Sigmoid colon (tissue), 7 donors: ENCODE data around the gene SAA4. TPM values are rescaled to one million over a fixed set of nuclear protein-coding genes. Genes with fewer than 3 reads are reported as not detected.
"Not testable (repeated sequence)": the region's sequence is repeated elsewhere in the genome, so short reads cannot be mapped to it uniquely, and the experiment has no call there.

Source experiments
- DNase-seq: peaks from one replicate; pipeline ENCODE4 v3.0.0-alpha.2; 2019
- H3K27ac ChIP-seq, 4 donors: fragments of 200-600 bp; sonication (generic); one replicate each; pipeline ENCODE4 v1.5.1; 2016 to 2019; ENCODE audit warnings: mild to moderate bottlenecking in 1 of 4
- H3K27me3 ChIP-seq, 3 donors: fragments of 200-600 bp; sonication (generic); one replicate each; pipeline ENCODE4 v1.5.1; 2019; ENCODE audit warnings: mild to moderate bottlenecking in 1 of 3
- H3K36me3 ChIP-seq, 4 donors: fragments of 200-600 bp; sonication (generic); one replicate each; pipeline ENCODE4 v1.5.1; 2016 to 2019
- H3K4me1 ChIP-seq, 4 donors: fragments of 200-600 bp; sonication (generic); one replicate each; pipeline ENCODE4 v1.5.1; 2017 to 2019
- H3K4me3 ChIP-seq, 4 donors: fragments of 200-600 bp; sonication (generic); one replicate each; pipeline ENCODE4 v1.5.1; 2017 to 2019; ENCODE audit warnings: mild to moderate bottlenecking in 2 of 4, moderate library complexity in 1 of 4
- H3K9me3 ChIP-seq, 4 donors: fragments of 200-600 bp in 3 of 4; sonication (generic) in 3 of 4; one replicate each; pipeline versions ENCODE4 v1.5.1 to v1.6.1; 2013 to 2019
- EP300 ChIP-seq, 4 donors: sonication (generic); formaldehyde crosslinking; IDR thresholded peaks; one replicate each; pipeline ENCODE4 v1.6.1; 2017; ENCODE audit warnings: antibody characterized with exemption in 4 of 4
- POLR2A ChIP-seq, 2 donors: fragments of 450-650 bp; IDR thresholded peaks; one replicate each; pipeline ENCODE4 v1.6.1; 2016; ENCODE audit warnings: antibody characterized with exemption in 2 of 2, mild to moderate bottlenecking in 2 of 2, moderate library complexity in 2 of 2
- POLR2AphosphoS5 ChIP-seq, 4 donors: sonication (generic); formaldehyde crosslinking; IDR thresholded peaks; one replicate each; pipeline ENCODE4 v1.6.1; 2017; ENCODE audit warnings: antibody characterized with exemption in 4 of 4
- WGBS, 2 donors: extraction: QIAGEN DNeasy Blood & Tissue Kit; methylation state at CpG; one replicate each; pipeline ENCODE4 v1.1.7; 2013; 5-methylcytosine and 5-hydroxymethylcytosine counted together
- intact Hi-C: fragments of 100-400 bp; cut with DNase I; formaldehyde crosslinking; loops from one replicate; pipeline ENCODE4 v1.15.1; 2023
- polyA plus RNA-seq, 3 donors: library from polyadenylated mRNA; stranded (reverse); fragments of 200-250 nt; gene quantifications; one replicate each; pipeline ENCODE4 v1.2.3, GENCODE V29; 2013
- small RNA-seq, 3 donors: library from RNA; depleted of rRNA; stranded (forward); fragments of <200 nt; gene quantifications; one replicate each; pipeline ENCODE3, GENCODE V24; 2016
- total RNA-seq, 4 donors: library from RNA; depleted of rRNA; stranded (reverse); fragments of >200 nt; gene quantifications; one replicate each; pipeline ENCODE4 v1.1.0, GENCODE V29; 2016
- TF ChIP-seq, protein P1 (sequence below), 4 experiments: fragments of 450-650 bp in 3 of 4; fragments of 200-600 bp in 1 of 4; IDR thresholded peaks; one replicate each; pipeline ENCODE4 v1.5.1; 2016 to 2019; ENCODE audit warnings: antibody characterized with exemption in 4 of 4, mild to moderate bottlenecking in 3 of 4, moderate library complexity in 2 of 4
- donor health status: healthy with polysubstance abuse.
- donor health status: Bipolar disorder and iron deficiency.
- donor health status: healthy.

Gene SAA4
- total and polyA plus RNA-seq, 7 donors: 0.93 TPM; not detected in 6

DNA sequence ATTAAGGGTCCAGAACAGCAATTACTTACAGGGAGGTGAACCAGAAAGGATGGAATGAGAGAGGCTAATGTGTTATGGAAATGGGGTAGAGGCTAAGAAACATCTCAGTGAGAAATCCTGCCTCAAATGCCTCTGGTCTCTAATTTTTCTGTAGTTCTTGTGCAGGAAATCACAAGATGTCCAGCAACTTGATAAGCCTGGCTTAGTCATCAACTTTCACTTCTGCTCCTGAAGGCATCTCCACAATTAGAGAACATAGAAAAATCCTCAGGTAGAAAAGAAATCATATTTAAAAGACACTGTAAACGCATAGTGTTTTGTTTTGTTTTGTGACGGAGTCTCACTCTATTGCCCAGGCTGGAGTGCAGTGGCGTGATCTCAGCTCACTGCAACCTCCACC, 45.2 kb downstream of the SAA4 start:
- Histone ChIP-seq H3K36me3 (no peaks in the 10 kb centered on the region), H3K27ac (no peak overlapping the region), H3K4me1 (no peaks in the 10 kb centered on the region), H3K27me3 (no peaks in the 10 kb centered on the region), H3K9me3 (no peaks in the 10 kb centered on the region), H3K4me3 (no peak overlapping the region)
- no peak for DNase-seq
- TF ChIP-seq POLR2AphosphoS5 (IDR thresholded peaks at IDR 0.05) (no peak), EP300 (IDR thresholded peaks at IDR 0.05) (no peak), POLR2A (IDR thresholded peaks at IDR 0.05) (no peak)
- TF ChIP-seq, protein P1, sequence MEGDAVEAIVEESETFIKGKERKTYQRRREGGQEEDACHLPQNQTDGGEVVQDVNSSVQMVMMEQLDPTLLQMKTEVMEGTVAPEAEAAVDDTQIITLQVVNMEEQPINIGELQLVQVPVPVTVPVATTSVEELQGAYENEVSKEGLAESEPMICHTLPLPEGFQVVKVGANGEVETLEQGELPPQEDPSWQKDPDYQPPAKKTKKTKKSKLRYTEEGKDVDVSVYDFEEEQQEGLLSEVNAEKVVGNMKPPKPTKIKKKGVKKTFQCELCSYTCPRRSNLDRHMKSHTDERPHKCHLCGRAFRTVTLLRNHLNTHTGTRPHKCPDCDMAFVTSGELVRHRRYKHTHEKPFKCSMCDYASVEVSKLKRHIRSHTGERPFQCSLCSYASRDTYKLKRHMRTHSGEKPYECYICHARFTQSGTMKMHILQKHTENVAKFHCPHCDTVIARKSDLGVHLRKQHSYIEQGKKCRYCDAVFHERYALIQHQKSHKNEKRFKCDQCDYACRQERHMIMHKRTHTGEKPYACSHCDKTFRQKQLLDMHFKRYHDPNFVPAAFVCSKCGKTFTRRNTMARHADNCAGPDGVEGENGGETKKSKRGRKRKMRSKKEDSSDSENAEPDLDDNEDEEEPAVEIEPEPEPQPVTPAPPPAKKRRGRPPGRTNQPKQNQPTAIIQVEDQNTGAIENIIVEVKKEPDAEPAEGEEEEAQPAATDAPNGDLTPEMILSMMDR (IDR thresholded peaks at IDR 0.05): no peak
- WGBS, 2 donors: 92 to 93% methylated on average over 3 of the region's 3 CpGs
- intact Hi-C loops: no loop called here

DNA sequence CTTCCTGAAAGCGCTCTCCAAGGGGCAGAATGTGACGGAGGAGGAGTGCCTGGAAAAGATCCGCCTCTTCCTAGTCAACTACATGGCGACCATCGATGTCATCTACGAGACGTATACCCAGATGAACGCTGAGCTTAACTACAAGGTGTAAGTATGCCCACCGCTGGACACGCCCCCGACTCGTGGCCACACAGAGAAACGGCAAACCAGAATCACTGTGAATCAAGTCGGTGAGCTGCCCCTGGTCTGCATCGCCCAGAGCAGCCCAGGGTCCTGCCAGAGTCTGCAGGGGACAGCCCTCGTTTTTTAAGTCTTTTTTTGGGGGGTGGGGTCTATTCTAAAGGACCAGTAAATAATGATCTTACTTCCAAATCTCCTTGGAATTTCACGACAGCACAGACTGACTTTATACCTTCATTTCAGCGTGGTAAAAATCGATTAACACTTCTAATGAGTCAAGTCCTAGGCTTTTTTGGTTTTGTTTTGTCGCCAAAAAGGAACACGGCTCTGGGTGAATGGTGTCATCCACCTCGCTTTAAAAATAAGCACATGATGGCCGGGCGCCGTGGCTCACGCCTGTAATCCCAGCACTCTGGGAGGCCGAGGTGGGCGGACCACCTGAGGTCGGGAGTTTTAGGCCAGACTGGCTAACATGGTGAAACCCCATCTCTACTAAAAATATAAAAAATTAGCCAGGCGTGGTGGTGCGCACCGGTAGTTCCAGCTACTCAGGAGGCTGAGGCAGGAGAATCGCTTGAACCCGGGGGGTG, 46.9 kb downstream of the SAA4 start:
- intact Hi-C loops, H3K4me3 ChIP-seq, H3K27ac ChIP-seq, H3K4me1 ChIP-seq, DNase-seq, H3K27me3 ChIP-seq, H3K9me3 ChIP-seq, H3K36me3 ChIP-seq: not testable (repeated sequence)
- 92 to 93% methylated on average over 34 of the region's 34 CpGs for WGBS, 2 donors

DNA sequence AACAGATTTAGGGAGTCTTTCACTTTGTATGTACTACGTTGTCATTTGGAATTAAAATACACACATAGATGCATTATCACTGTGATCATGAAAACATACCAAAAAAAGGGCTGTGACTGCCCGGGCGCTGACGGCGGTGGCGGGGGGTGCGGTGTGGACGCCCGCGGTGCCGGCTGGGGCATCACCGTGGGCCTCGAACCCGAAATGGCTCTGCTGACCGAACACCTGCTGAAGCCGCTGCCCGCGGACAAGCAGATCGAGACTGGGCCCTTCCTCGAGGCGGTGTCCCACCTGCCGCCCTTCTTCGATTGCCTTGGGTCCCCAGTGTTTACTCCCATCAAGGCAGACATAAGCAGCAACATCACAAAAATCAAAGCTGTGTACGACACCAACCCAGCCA, 47.8 kb downstream of the SAA4 start:
- intact Hi-C loops: no loop called here

More for the DNA sequence above, 47.8 kb downstream of the SAA4 start:
- H3K9me3 ChIP-seq: no peaks in the 10 kb centered on the region
- H3K36me3 ChIP-seq: no peaks in the 10 kb centered on the region
- 95 to 97% methylated on average over 24 of the region's 24 CpGs for WGBS, 2 donors
- no peak overlapping the region for H3K27ac ChIP-seq
- H3K4me1 ChIP-seq: no peaks in the 10 kb centered on the region
- no peak overlapping the region for H3K4me3 ChIP-seq
- DNase-seq: no peak
- no peaks in the 10 kb centered on the region for H3K27me3 ChIP-seq
- TF ChIP-seq EP300 (IDR thresholded peaks at IDR 0.05) (no peak), POLR2A (IDR thresholded peaks at IDR 0.05) (no peak), POLR2AphosphoS5 (IDR thresholded peaks at IDR 0.05) (no peak)
- TF ChIP-seq, protein P1 (IDR thresholded peaks at IDR 0.05): no peak

Small RNAs within 50 kb of the gene (small RNA-seq; reads per million reads assigned to genes)
- gene RNA5SP333: 0 reads per million in 3 donors
- gene RNA5SP334: 0 reads per million in 3 donors

Other genes with a start within 250 kb of the SAA4 start
- 10 to 100 TPM; 28.8 to 50.4 (median 44.6) TPM for gene SERGEF, start 223.8 kb downstream of the SAA4 start, total RNA-seq
- gene SERGEF, start 223.8 kb downstream of the SAA4 start, polyA plus RNA-seq: 10 to 100 TPM; 24.0 to 30.7 (median 30.6) TPM
- gene TPH1, start 190.5 kb downstream of the SAA4 start, total RNA-seq: 1 to 10 TPM in 1 of 4 donors, under 1 TPM in 3; 0.28 to 1.2 (median 0.34) TPM
- gene TPH1, start 190.5 kb downstream of the SAA4 start, polyA plus RNA-seq: 1 to 10 TPM in 2 of 3 donors, under 1 TPM in 1; 0.79 to 4.6 (median 3.6) TPM
- 10 to 100 TPM in 2 of 4 donors, 1 to 10 TPM in 2; 8.7 to 14.4 (median 11.0) TPM for gene SAAL1, start 130.7 kb downstream of the SAA4 start, total RNA-seq
- 10 to 100 TPM in 2 of 3 donors, 1 to 10 TPM in 1; 7.2 to 12.7 (median 11.5) TPM for gene SAAL1, start 130.7 kb downstream of the SAA4 start, polyA plus RNA-seq
- gene MRGPRX3, start 104.2 kb downstream of the SAA4 start, total RNA-seq: not detected
- gene MRGPRX3, start 104.2 kb downstream of the SAA4 start, polyA plus RNA-seq: not detected
- not detected for gene MRGPRX4, start 64.0 kb downstream of the SAA4 start, total RNA-seq
- not detected for gene MRGPRX4, start 64.0 kb downstream of the SAA4 start, polyA plus RNA-seq
- gene SAA2, start 11.9 kb upstream of the SAA4 start, total RNA-seq: 10 to 100 TPM in 1 of 4 donors, under 1 TPM in 1, not detected in 2; 0.41 to 10.3 TPM
- 10 to 100 TPM in 1 of 3 donors, 1 to 10 TPM in 1, not detected in 1; 7.8 to 69.2 TPM for gene SAA2, start 11.9 kb upstream of the SAA4 start, polyA plus RNA-seq
- 10 to 100 TPM in 1 of 4 donors, 1 to 10 TPM in 2, not detected in 1; 1.6 to 68.8 (median 1.9) TPM for gene SAA1, start 29.5 kb upstream of the SAA4 start, total RNA-seq
- gene SAA1, start 29.5 kb upstream of the SAA4 start, polyA plus RNA-seq: 100 to 1,000 TPM in 1 of 3 donors, 10 to 100 TPM in 1, 1 to 10 TPM in 1; 5.5 to 250 (median 11.4) TPM
- gene HPS5, start 85.3 kb upstream of the SAA4 start, total RNA-seq: 10 to 100 TPM; 17.7 to 28.5 (median 23.0) TPM
- gene HPS5, start 85.3 kb upstream of the SAA4 start, polyA plus RNA-seq: 1 to 10 TPM; 4.2 to 9.7 (median 4.2) TPM
- 10 to 100 TPM; 50.2 to 61.0 (median 52.6) TPM for gene GTF2H1, start 85.8 kb upstream of the SAA4 start, total RNA-seq
- 10 to 100 TPM; 22.9 to 27.0 (median 22.9) TPM for gene GTF2H1, start 85.8 kb upstream of the SAA4 start, polyA plus RNA-seq
- gene LDHA, start 157.8 kb upstream of the SAA4 start, total RNA-seq: 100 to 1,000 TPM; 326 to 507 (median 346) TPM
- 100 to 1,000 TPM; 503 to 668 (median 517) TPM for gene LDHA, start 157.8 kb upstream of the SAA4 start, polyA plus RNA-seq
- not detected for gene LDHC, start 175.5 kb upstream of the SAA4 start, total RNA-seq
- gene LDHC, start 175.5 kb upstream of the SAA4 start, polyA plus RNA-seq: 1 to 10 TPM in 2 of 3 donors, not detected in 1; 2.4 to 4.9 TPM
- not detected for gene LDHAL6A, start 219.1 kb upstream of the SAA4 start, total RNA-seq
- under 1 TPM in 1 of 3 donors, not detected in 2; 0.04 TPM for gene LDHAL6A, start 219.1 kb upstream of the SAA4 start, polyA plus RNA-seq